ENCODE data around the gene EPN1.

EPN1 gene

GRCh38 chr19:55663846-55664536 is 11.0 kb upstream of the EPN1 start:
- TF ChIP-seq CTCF (conservative IDR thresholded peaks at IDR 0.05; ENCODE audit: low read depth, low read length) = no peak
- DNase-seq (ENCODE audit: low read depth) = no peak
- H3K4me3 ChIP-seq (ENCODE audit: low read length) = no peak overlapping the region

- TF ChIP-seq CTCF (conservative IDR thresholded peaks at IDR 0.05; ENCODE audit: low read depth, low read length) = no peak
- no peak for DNase-seq (ENCODE audit: low read depth)
- no peak overlapping the region for H3K4me3 ChIP-seq (ENCODE audit: low read length)
Measured at GRCh38 chr19:55666343-55667005, 8.6 kb upstream of the EPN1 start.

- H3K4me3 ChIP-seq (ENCODE audit: low read length) = no peak overlapping the region
- TF ChIP-seq CTCF (conservative IDR thresholded peaks at IDR 0.05; ENCODE audit: low read depth, low read length) = no peak
- DNase-seq (ENCODE audit: low read depth) = no peak
Measured at GRCh38 chr19:55667006-55667381, 8.0 kb upstream of the EPN1 start.

- DNase-seq (ENCODE audit: low read depth) = no peak
- TF ChIP-seq CTCF (conservative IDR thresholded peaks at IDR 0.05; ENCODE audit: low read depth, low read length) = no peak
- H3K4me3 ChIP-seq (ENCODE audit: low read length) = no peak overlapping the region
Measured at GRCh38 chr19:55667511-55667910, 7.5 kb upstream of the EPN1 start.

- TF ChIP-seq CTCF (conservative IDR thresholded peaks at IDR 0.05; ENCODE audit: low read depth, low read length) = no peak
- no peak for DNase-seq (ENCODE audit: low read depth)
- H3K4me3 ChIP-seq (ENCODE audit: low read length) = no peak overlapping the region
Measured at GRCh38 chr19:55667958-55668357, 7.1 kb upstream of the EPN1 start.

- no peak overlapping the region for H3K4me3 ChIP-seq (ENCODE audit: low read length)
- DNase-seq (ENCODE audit: low read depth) = no peak
- TF ChIP-seq CTCF (conservative IDR thresholded peaks at IDR 0.05; ENCODE audit: low read depth, low read length) = no peak
Measured at GRCh38 chr19:55668603-55669348, 6.2 kb upstream of the EPN1 start.

All from retinal pigment epithelial cell (primary cell).